OCI-LY1 (cell line): Measurements from ENCODE around the gene ALDH1A3.

ENCODE experiments used
- H2AFZ ChIP-seq: fragments of 200-600 bp; sonication (generic), shearing (Covaris generic); 2 replicates; pipeline ENCODE4 v1.6.0; 2014; ENCODE audit warnings: antibody characterized with exemption, mild to moderate bottlenecking, low read length
- H3F3A ChIP-seq: fragments of 200-600 bp; sonication (generic), shearing (Covaris generic); 2 replicates; pipeline ENCODE4 v1.6.0; 2014; ENCODE audit warnings: mild to moderate bottlenecking, antibody characterized with exemption, low read length, moderate library complexity; ENCODE audit not compliant: insufficient read depth
- H3K27ac ChIP-seq: fragments of 200-600 bp; sonication (generic); 2 replicates; pipeline ENCODE4 v1.5.1; 2014; ENCODE audit warnings: low read length, mixed run types, mild to moderate bottlenecking, low read depth; ENCODE audit not compliant: poor library complexity, severe bottlenecking
- H3K27me3 ChIP-seq: fragments of 200-600 bp; sonication (generic); 2 replicates; pipeline ENCODE4 v1.6.0; 2014; ENCODE audit warnings: antibody characterized with exemption, mild to moderate bottlenecking, low read length, moderate library complexity; ENCODE audit not compliant: insufficient read depth
- H3K36me3 ChIP-seq: fragments of 200-600 bp; sonication (generic); 2 replicates; pipeline ENCODE4 v1.6.1; 2014; ENCODE audit warnings: mild to moderate bottlenecking, antibody characterized with exemption, low read length, moderate library complexity, mixed read lengths; ENCODE audit not compliant: insufficient read depth
- H3K4me1 ChIP-seq: fragments of 200-600 bp; sonication (generic); 2 replicates; pipeline ENCODE4 v1.5.1; 2014; ENCODE audit warnings: mild to moderate bottlenecking, low read length, moderate library complexity; ENCODE audit not compliant: insufficient read depth, severe bottlenecking
- H3K4me2 ChIP-seq: fragments of 200-600 bp; sonication (generic), shearing (Covaris generic); 2 replicates; pipeline ENCODE4 v1.6.1; 2014; ENCODE audit warnings: low read length
- H3K4me3 ChIP-seq: fragments of 200-600 bp; sonication (generic); 2 replicates; pipeline ENCODE4 v1.5.1; 2014; ENCODE audit warnings: low read length, low read depth, mild to moderate bottlenecking, mixed read lengths; ENCODE audit not compliant: poor library complexity, severe bottlenecking
- H3K79me2 ChIP-seq: fragments of 200-600 bp; shearing (Covaris generic); 2 replicates; pipeline ENCODE4 v1.6.1; 2016; ENCODE audit warnings: mixed run types, low read length, mixed read lengths; ENCODE audit not compliant: insufficient read depth
- H3K9ac ChIP-seq: fragments of 200-600 bp; sonication (generic), shearing (Covaris generic); 2 replicates; pipeline ENCODE4 v1.6.1; 2014; ENCODE audit warnings: mild to moderate bottlenecking, low read length, mixed read lengths
- H3K9me2 ChIP-seq: fragments of 200-600 bp; sonication (generic), shearing (Covaris generic); 2 replicates; pipeline ENCODE4 v1.6.1; 2014; ENCODE audit warnings: low read depth, mild to moderate bottlenecking, low read length, mixed read lengths
- H3K9me3 ChIP-seq: fragments of 200-600 bp; shearing (Covaris generic); 2 replicates; pipeline ENCODE4 v1.6.1; 2014; ENCODE audit warnings: low read length, mixed read lengths
- H4K20me1 ChIP-seq: fragments of 200-600 bp; sonication (generic), shearing (Covaris generic); 2 replicates; pipeline ENCODE4 v1.6.0; 2016; ENCODE audit warnings: mild to moderate bottlenecking, low read length; ENCODE audit not compliant: insufficient read depth
- CTCF ChIP-seq: fragments of 200-600 bp; sonication (generic), shearing (Covaris generic); IDR thresholded peaks from 2 replicates; pipeline ENCODE4 v1.5.1; 2017; ENCODE audit warnings: mild to moderate bottlenecking, antibody characterized with exemption, low read length, moderate library complexity, mixed read lengths
- EZH2 ChIP-seq: fragments of 200-600 bp; sonication (generic), shearing (Covaris generic); IDR thresholded peaks from 2 replicates; pipeline ENCODE4 v1.8.0; 2017; ENCODE audit warnings: borderline replicate concordance, mixed run types, mild to moderate bottlenecking, antibody characterized with exemption, low read length, moderate library complexity, mixed read lengths

Gene ALDH1A3

GRCh38 chr15:100852630-100853029 is 27.0 kb upstream of the ALDH1A3 start:
- no peaks in the 10 kb centered on the region for H3K79me2 ChIP-seq
- no peaks in the 10 kb centered on the region for H3F3A ChIP-seq

GRCh38 chr15:100853676-100854440 is 25.8 kb upstream of the ALDH1A3 start:
- TF ChIP-seq CTCF: no peak
- no peak for TF ChIP-seq EZH2
- Histone ChIP-seq H3K9me2 (no peaks in the 10 kb centered on the region), H3K4me3 (no peak overlapping the region), H3K9ac (no peak overlapping the region), H3K27ac (no peak overlapping the region), H3K9me3 (no peaks in the 10 kb centered on the region), H2AFZ (no peak overlapping the region), H3F3A (no peaks in the 10 kb centered on the region), H3K27me3 (0 out of 2 replicates have a peak, but pooled peaks cover 4% of the 10 kb centered on the region), H3K4me1 (peaks cover 11% of the 10 kb centered on the region), H3K36me3 (no peaks in the 10 kb centered on the region), H4K20me1 (no peaks in the 10 kb centered on the region), H3K79me2 (no peaks in the 10 kb centered on the region), H3K4me2 (no peak overlapping the region)

More at GRCh38 chr15:100852630-100853029, 27.0 kb upstream of the ALDH1A3 start:
- no peak overlapping the region for H3K4me3 ChIP-seq
- no peaks in the 10 kb centered on the region for H3K36me3 ChIP-seq
- H3K9ac ChIP-seq: no peak overlapping the region
- TF ChIP-seq CTCF (no peak), EZH2 (no peak)
- no peaks in the 10 kb centered on the region for H4K20me1 ChIP-seq
- no peaks in the 10 kb centered on the region for H3K9me2 ChIP-seq
- no peak overlapping the region for H3K4me2 ChIP-seq
- H3K27me3 ChIP-seq: 0 out of 2 replicates have a peak, but pooled peaks cover 4% of the 10 kb centered on the region
- no peak overlapping the region for H3K27ac ChIP-seq
- no peaks in the 10 kb centered on the region for H3K9me3 ChIP-seq
- peaks cover 11% of the 10 kb centered on the region for H3K4me1 ChIP-seq
- no peak overlapping the region for H2AFZ ChIP-seq

GRCh38 chr15:100856867-100857266 is 22.8 kb upstream of the ALDH1A3 start:
- TF ChIP-seq EZH2: no peak
- TF ChIP-seq CTCF: no peak
- no peak overlapping the region for H2AFZ ChIP-seq
- no peaks in the 10 kb centered on the region for H3K9me2 ChIP-seq
- no peaks in the 10 kb centered on the region for H4K20me1 ChIP-seq
- no peak overlapping the region for H3K9ac ChIP-seq
- no peaks in the 10 kb centered on the region for H3K9me3 ChIP-seq
- no peak overlapping the region for H3K27ac ChIP-seq
- H3K4me2 ChIP-seq: no peak overlapping the region
- no peaks in the 10 kb centered on the region for H3F3A ChIP-seq
- H3K27me3 ChIP-seq: peaks cover 14% of the 10 kb centered on the region; the same call in 1 of the 2 replicates
- no peaks in the 10 kb centered on the region for H3K36me3 ChIP-seq
- H3K79me2 ChIP-seq: no peaks in the 10 kb centered on the region
- no peaks in the 10 kb centered on the region for H3K4me1 ChIP-seq
- H3K4me3 ChIP-seq: no peak overlapping the region
